HepG2 (cell line): ENCODE data around the gene PTPN12. TPM values are rescaled to one million over a fixed set of nuclear protein-coding genes. Genes with fewer than 3 reads are reported as not detected.

Source experiments
- AGO1 ChIP-seq: fragments of 200-400 bp; formaldehyde crosslinking; IDR thresholded peaks from 2 replicates; pipeline ENCODE4 v1.6.1; 2017; ENCODE audit warnings: mild to moderate bottlenecking, low read depth, low read length, moderate library complexity; ENCODE audit not compliant: poor library complexity, severe bottlenecking
- CEBPG ChIP-seq: IDR thresholded peaks from 2 replicates; pipeline ENCODE4 v1.6.1; 2016
- CHD2 ChIP-seq: IDR thresholded peaks from 2 replicates; pipeline ENCODE4 v1.6.1; 2011; ENCODE audit warnings: low read depth, low read length, improper control_type of control experiment
- DMAP1 ChIP-seq: IDR thresholded peaks from 2 replicates; pipeline ENCODE4 v1.6.1; 2016
- KDM2A ChIP-seq: sonication (generic); formaldehyde crosslinking; IDR thresholded peaks from 2 replicates; pipeline ENCODE4 v1.4.0; 2020; ENCODE audit warnings: low read depth, missing genetic modification reagents, borderline replicate concordance
- TBL1XR1 ChIP-seq: fragments of 150-350 bp; IDR thresholded peaks from 2 replicates; pipeline ENCODE4 v1.6.1; 2014; ENCODE audit warnings: borderline replicate concordance, low read length; ENCODE audit not compliant: partially characterized antibody
- ZBTB42 ChIP-seq: sonication (generic); formaldehyde crosslinking; IDR thresholded peaks from 2 replicates; pipeline ENCODE4 v1.5.0; 2020; ENCODE audit warnings: mild to moderate bottlenecking, missing genetic modification reagents
- ZNF24 ChIP-seq: fragments of 450-650 bp; IDR thresholded peaks from 2 replicates; pipeline ENCODE4 v1.6.1; 2017; ENCODE audit warnings: antibody characterized with exemption, mild to moderate bottlenecking
- ZNF337 ChIP-seq: sonication (generic); formaldehyde crosslinking; IDR thresholded peaks from 2 replicates; pipeline ENCODE4 v1.5.1; 2020; ENCODE audit warnings: missing genetic modification reagents, low read depth, mild to moderate bottlenecking, borderline replicate concordance
- ZNF33A ChIP-seq: sonication (generic); formaldehyde crosslinking; IDR thresholded peaks from 2 replicates; pipeline ENCODE4 v1.5.1; 2020; ENCODE audit warnings: missing genetic modification reagents, mild to moderate bottlenecking, moderate library complexity, borderline replicate concordance
- ZNF441 ChIP-seq: sonication (generic); formaldehyde crosslinking; IDR thresholded peaks from 2 replicates; pipeline ENCODE4 v1.7.0; 2021; ENCODE audit warnings: missing genetic modification reagents, borderline replicate concordance
- ZNF891 ChIP-seq: sonication (generic); formaldehyde crosslinking; IDR thresholded peaks from 2 replicates; pipeline ENCODE4 v1.5.0; 2020; ENCODE audit warnings: mild to moderate bottlenecking, missing genetic modification reagents
- polyA plus RNA-seq, 8 experiments: library from polyadenylated mRNA; depleted of rRNA in 3 of 8; stranded (reverse) in 7 of 8; unstranded in 1 of 8; fragments of >200 nt; fragmentation: Illumina TruSeq in 4 of 8; extraction: Trizol in 4 of 8; gene quantifications; 2 replicates each; pipeline versions ENCODE4 v1.2.1 to v1.2.3, GENCODE V29; 2011 to 2016; ENCODE audit warnings: low read depth in 4 of 8, missing spikeins in 1 of 8, mixed read lengths in 1 of 8; ENCODE audit not compliant: insufficient read depth in 1 of 8
- total RNA-seq, 5 experiments: library from RNA; depleted of rRNA; stranded (reverse); fragments of >200 nt; fragmentation: Illumina TruSeq; extraction: Trizol; gene quantifications; 2 replicates each; pipeline ENCODE4 v1.2.3, GENCODE V29; 2016; ENCODE audit warnings: low read depth in 1 of 5
- TF ChIP-seq, protein P1 (sequence below): sonication (generic); formaldehyde crosslinking; IDR thresholded peaks from 2 replicates; pipeline ENCODE4 v1.8.0; 2022; ENCODE audit warnings: mild to moderate bottlenecking, missing genetic modification reagents, moderate library complexity
- TF ChIP-seq, protein P2 (sequence below): sonication (generic); formaldehyde crosslinking; IDR thresholded peaks from 2 replicates; pipeline ENCODE4 v1.8.0; 2023; ENCODE audit warnings: mild to moderate bottlenecking, missing genetic modification reagents
- TF ChIP-seq, protein P3 (sequence below): sonication (generic); formaldehyde crosslinking; IDR thresholded peaks from 2 replicates; pipeline ENCODE4 v1.4.0; 2020; ENCODE audit warnings: low read depth, mild to moderate bottlenecking, missing genetic modification reagents
- TF ChIP-seq, protein P4 (sequence below): sonication (generic); formaldehyde crosslinking; IDR thresholded peaks from 2 replicates; pipeline ENCODE4 v1.8.0; 2022; ENCODE audit warnings: missing genetic modification reagents, mild to moderate bottlenecking, borderline replicate concordance
- TF ChIP-seq, protein P5 (sequence below): sonication (generic); formaldehyde crosslinking; IDR thresholded peaks from 2 replicates; pipeline ENCODE4 v1.5.1; 2020; ENCODE audit warnings: missing genetic modification reagents, mild to moderate bottlenecking, borderline replicate concordance
- TF ChIP-seq, protein P6 (sequence below): sonication (generic); formaldehyde crosslinking; IDR thresholded peaks from 2 replicates; pipeline ENCODE4 v1.5.0; 2020; ENCODE audit warnings: missing genetic modification reagents
- TF ChIP-seq, protein P7 (sequence below): sonication (generic); formaldehyde crosslinking; IDR thresholded peaks from 2 replicates; pipeline ENCODE4 v1.8.1; 2023; ENCODE audit warnings: mild to moderate bottlenecking, moderate library complexity, missing genetic modification reagents

PTPN12 gene
- total and polyA plus RNA-seq, 2 of the 13 experiments (the other 11 are each of a cell fraction or from before 2014, with no cell fraction given), result 22.9 to 56.8 TPM

DNA sequence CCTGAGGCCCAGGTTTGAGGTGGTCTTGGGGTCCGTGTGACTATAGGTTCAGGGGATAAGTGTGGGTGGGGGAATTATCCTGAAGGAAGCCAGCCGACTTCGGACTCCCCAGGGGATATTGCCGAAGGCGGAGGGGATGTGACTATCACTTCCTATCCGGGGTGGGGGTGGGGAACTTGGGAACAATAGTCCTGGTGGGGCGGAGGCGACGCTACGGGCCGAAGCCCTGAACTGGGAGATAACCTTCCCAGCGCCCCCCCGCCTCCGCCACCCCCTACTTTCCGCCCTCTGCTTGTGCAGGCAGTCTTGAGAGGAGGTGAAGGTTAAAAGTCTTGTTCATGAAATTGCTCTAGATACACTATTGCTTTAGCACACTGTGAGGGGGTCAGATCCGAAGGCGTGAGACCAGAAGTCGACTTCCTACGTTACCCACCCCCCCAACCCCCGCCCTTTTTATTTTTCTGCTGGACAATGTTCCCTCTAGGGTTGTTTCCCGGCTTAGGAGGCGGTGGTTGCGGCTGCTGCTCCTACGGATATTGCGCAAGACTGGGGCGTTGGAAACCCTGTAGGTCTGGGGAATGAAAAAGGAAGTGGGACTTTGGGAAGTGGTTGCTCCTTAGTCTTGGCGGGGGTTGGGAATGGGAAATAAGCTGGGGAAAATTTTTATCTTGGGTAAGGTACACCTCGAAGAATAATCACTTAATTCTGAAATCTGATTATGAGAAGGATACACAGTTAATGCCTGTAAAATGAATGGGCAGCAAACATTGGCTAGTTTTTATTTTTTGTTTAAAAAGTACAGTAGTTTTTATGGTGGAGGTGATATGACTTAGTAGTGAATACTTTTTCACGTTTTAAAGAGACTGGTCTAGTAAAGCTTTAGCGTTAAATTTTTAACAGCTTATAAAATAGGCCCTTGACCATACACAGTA is 1.5 kb downstream of the PTPN12 start (continued):
- TF ChIP-seq, protein P1, sequence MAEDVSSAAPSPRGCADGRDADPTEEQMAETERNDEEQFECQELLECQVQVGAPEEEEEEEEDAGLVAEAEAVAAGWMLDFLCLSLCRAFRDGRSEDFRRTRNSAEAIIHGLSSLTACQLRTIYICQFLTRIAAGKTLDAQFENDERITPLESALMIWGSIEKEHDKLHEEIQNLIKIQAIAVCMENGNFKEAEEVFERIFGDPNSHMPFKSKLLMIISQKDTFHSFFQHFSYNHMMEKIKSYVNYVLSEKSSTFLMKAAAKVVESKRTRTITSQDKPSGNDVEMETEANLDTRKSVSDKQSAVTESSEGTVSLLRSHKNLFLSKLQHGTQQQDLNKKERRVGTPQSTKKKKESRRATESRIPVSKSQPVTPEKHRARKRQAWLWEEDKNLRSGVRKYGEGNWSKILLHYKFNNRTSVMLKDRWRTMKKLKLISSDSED (CRISPR knock-in tag), result no peak
- peak; percentile 99 for TF ChIP-seq CEBPG (CRISPR knock-in tag)
- no peak for TF ChIP-seq CHD2
- TF ChIP-seq, protein P2, sequence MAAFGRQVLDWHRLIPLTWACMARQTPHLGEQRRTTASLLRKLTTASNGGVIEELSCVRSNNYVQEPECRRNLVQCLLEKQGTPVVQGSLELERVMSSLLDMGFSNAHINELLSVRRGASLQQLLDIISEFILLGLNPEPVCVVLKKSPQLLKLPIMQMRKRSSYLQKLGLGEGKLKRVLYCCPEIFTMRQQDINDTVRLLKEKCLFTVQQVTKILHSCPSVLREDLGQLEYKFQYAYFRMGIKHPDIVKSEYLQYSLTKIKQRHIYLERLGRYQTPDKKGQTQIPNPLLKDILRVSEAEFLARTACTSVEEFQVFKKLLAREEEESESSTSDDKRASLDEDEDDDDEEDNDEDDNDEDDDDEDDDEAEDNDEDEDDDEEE (CRISPR knock-in tag), result no peak
- TF ChIP-seq, protein P3, sequence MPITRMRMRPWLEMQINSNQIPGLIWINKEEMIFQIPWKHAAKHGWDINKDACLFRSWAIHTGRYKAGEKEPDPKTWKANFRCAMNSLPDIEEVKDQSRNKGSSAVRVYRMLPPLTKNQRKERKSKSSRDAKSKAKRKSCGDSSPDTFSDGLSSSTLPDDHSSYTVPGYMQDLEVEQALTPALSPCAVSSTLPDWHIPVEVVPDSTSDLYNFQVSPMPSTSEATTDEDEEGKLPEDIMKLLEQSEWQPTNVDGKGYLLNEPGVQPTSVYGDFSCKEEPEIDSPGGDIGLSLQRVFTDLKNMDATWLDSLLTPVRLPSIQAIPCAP, result no peak
- no peak for TF ChIP-seq ZNF24
- no peak for TF ChIP-seq ZNF441 (CRISPR knock-in tag)
- TF ChIP-seq, protein P4, sequence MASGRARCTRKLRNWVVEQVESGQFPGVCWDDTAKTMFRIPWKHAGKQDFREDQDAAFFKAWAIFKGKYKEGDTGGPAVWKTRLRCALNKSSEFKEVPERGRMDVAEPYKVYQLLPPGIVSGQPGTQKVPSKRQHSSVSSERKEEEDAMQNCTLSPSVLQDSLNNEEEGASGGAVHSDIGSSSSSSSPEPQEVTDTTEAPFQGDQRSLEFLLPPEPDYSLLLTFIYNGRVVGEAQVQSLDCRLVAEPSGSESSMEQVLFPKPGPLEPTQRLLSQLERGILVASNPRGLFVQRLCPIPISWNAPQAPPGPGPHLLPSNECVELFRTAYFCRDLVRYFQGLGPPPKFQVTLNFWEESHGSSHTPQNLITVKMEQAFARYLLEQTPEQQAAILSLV (CRISPR knock-in tag), result no peak
- TF ChIP-seq ZNF337 (CRISPR knock-in tag), result no peak
- TF ChIP-seq AGO1, result no peak
- peak; percentile 35 for TF ChIP-seq DMAP1 (CRISPR knock-in tag)
- TF ChIP-seq KDM2A, result peak; percentile 32; the same call in 1 of the 2 replicates
- TF ChIP-seq ZBTB42, result no peak
- no peak for TF ChIP-seq TBL1XR1
- TF ChIP-seq, protein P5, sequence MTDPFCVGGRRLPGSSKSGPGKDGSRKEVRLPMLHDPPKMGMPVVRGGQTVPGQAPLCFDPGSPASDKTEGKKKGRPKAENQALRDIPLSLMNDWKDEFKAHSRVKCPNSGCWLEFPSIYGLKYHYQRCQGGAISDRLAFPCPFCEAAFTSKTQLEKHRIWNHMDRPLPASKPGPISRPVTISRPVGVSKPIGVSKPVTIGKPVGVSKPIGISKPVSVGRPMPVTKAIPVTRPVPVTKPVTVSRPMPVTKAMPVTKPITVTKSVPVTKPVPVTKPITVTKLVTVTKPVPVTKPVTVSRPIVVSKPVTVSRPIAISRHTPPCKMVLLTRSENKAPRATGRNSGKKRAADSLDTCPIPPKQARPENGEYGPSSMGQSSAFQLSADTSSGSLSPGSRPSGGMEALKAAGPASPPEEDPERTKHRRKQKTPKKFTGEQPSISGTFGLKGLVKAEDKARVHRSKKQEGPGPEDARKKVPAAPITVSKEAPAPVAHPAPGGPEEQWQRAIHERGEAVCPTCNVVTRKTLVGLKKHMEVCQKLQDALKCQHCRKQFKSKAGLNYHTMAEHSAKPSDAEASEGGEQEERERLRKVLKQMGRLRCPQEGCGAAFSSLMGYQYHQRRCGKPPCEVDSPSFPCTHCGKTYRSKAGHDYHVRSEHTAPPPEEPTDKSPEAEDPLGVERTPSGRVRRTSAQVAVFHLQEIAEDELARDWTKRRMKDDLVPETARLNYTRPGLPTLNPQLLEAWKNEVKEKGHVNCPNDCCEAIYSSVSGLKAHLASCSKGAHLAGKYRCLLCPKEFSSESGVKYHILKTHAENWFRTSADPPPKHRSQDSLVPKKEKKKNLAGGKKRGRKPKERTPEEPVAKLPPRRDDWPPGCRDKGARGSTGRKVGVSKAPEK (CRISPR knock-in tag), result no peak
- TF ChIP-seq, protein P6, sequence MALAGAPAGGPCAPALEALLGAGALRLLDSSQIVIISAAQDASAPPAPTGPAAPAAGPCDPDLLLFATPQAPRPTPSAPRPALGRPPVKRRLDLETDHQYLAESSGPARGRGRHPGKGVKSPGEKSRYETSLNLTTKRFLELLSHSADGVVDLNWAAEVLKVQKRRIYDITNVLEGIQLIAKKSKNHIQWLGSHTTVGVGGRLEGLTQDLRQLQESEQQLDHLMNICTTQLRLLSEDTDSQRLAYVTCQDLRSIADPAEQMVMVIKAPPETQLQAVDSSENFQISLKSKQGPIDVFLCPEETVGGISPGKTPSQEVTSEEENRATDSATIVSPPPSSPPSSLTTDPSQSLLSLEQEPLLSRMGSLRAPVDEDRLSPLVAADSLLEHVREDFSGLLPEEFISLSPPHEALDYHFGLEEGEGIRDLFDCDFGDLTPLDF (CRISPR knock-in tag), result no peak
- TF ChIP-seq ZNF33A, result no peak
- TF ChIP-seq ZNF891 (CRISPR knock-in tag), result no peak
- TF ChIP-seq, protein P7, sequence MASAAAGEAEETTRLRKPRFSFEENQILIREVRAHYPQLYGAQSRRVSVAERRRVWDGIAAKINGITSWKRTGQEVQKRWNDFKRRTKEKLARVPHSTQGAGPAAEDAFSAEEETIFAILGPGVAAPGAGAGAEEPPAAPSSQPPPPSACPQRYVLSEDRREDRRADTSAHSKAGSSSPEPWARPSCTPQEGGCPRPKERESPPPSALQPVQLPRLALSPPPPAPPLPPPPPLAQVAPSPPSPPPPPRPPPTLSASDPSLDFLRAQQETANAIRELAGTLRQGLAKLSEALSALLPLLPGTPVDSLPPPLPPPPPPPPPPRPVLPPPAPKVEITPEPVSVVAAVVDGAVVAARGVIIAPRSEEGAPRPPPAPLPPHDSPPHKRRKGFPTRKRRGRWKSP (CRISPR knock-in tag), result no peak
